SK-N-DZ (cell line): ENCODE measurements around the gene LCN12.

ENCODE experiments used
- DNase-seq: peaks from one replicate; pipeline ENCODE4 v3.0.0-alpha.2; 2015; ENCODE audit warnings: low spot score

Gene LCN12

GRCh38 chr9:136926749-136927148 is 25.3 kb upstream of the LCN12 start:
- DNase-seq = no peak

- no peak for DNase-seq
Observed at GRCh38 chr9:136927343-136928271, 24.5 kb upstream of the LCN12 start.

- no peak for DNase-seq
Observed at GRCh38 chr9:136928591-136928990, 23.5 kb upstream of the LCN12 start.

- no peak for DNase-seq
Observed at GRCh38 chr9:136930014-136930413, 22.1 kb upstream of the LCN12 start.

GRCh38 chr9:136931611-136932130 is 20.4 kb upstream of the LCN12 start:
- DNase-seq = no peak

- DNase-seq = no peak
Observed at GRCh38 chr9:136934277-136934676, 17.8 kb upstream of the LCN12 start.

GRCh38 chr9:136935651-136936050 is 16.4 kb upstream of the LCN12 start:
- no peak for DNase-seq

- no peak for DNase-seq
Observed at GRCh38 chr9:136936645-136937170, 15.4 kb upstream of the LCN12 start.

- DNase-seq = no peak
Observed at GRCh38 chr9:136937186-136938001, 14.7 kb upstream of the LCN12 start.

- DNase-seq = no peak
Observed at GRCh38 chr9:136939431-136939995, 12.6 kb upstream of the LCN12 start.

GRCh38 chr9:136939996-136940525 is 12.0 kb upstream of the LCN12 start:
- no peak for DNase-seq

- DNase-seq = no peak
Observed at GRCh38 chr9:136940526-136941230, 11.4 kb upstream of the LCN12 start.

GRCh38 chr9:136941231-136942111 is 10.6 kb upstream of the LCN12 start:
- no peak for DNase-seq

- no peak for DNase-seq
Observed at GRCh38 chr9:136942112-136942880, 9.8 kb upstream of the LCN12 start.

GRCh38 chr9:136942881-136943230 is 9.2 kb upstream of the LCN12 start:
- DNase-seq = no peak

- DNase-seq = no peak
Observed at GRCh38 chr9:136943291-136944211, 8.5 kb upstream of the LCN12 start.

- DNase-seq = no peak
Observed at GRCh38 chr9:136944212-136944518, 7.9 kb upstream of the LCN12 start.
